Kasumi-1 (cell line): ENCODE measurements around the gene RPL3.

Experiments used
- DNase-seq, 2 experiments: peaks; one replicate each; lab custom pipeline; 2025; lab: John Stamatoyannopoulos, UW

Gene RPL3

GRCh38 chr22:39299829-39300178 is 19.6 kb downstream of the RPL3 start:
- peak in 1 of 2 experiments; percentile 20 for DNase-seq

- DNase-seq = no peak
Measured at GRCh38 chr22:39298241-39298987, 21.0 kb downstream of the RPL3 start.

DNA sequence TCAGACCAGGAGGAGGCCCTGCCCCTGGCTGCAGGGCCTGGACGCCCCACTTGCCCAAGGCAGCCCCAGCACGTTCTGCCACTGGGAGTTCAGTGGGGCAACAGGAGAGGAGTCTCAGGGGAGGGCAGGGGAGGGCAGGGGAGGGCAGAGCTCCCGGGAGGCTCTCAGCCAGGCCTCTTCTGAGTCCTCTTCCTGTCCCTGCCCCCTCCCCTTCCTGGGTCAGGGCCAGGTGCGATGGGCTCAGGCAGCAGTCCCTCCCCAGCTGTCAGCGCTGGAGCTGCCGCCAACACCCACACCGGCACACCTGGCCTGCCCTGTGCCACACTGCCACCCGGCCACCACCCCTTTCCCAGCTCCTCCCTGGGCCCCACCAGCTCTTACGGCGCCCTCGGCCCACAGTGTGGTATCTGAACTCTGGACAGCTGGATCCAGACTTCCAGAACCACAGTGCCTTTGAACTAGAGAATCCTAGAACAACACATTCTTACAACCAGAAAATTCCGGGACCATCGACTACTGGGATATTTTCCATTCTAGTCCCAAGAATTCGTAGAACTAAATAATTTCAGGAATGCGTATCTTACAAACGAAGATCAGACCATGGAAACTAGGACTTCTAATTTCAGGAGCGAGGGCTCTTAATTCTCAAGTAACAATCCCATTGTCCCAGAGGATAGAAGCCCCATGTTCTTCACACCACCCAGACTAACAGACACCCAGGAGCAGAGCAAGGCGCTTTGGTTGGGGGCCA is 21.8 kb downstream of the RPL3 start:
- DNase-seq = no peak

DNA sequence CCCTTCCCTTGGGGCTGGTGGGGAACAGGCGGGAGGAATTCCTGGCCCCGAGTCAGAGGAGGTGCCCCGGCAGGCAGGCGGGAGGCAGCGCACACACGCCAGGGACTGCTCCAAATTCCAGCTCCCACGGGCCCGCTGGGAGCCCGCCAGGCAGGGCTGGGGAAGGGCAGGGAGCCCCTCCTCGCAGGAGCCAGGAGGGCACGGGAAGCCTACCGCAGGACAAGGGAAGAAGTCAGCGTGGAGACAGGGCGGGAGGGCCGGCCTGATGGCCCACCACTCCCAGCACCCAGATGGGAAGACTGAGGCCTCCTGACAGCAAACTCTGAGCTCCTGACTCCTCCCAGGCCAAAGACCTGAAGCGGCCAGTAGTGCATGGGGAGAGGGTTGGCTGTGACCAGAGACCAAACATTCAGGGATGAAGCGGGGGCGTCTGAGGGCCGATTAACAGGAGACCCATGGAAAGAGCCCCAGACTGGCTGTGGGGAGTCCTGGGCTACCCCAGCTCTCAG is 22.4 kb downstream of the RPL3 start:
- no peak for DNase-seq

GRCh38 chr22:39296535-39296934 is 22.9 kb downstream of the RPL3 start:
- DNase-seq = no peak

- DNase-seq = no peak
Measured at GRCh38 chr22:39294571-39295468, 24.6 kb downstream of the RPL3 start.

DNA sequence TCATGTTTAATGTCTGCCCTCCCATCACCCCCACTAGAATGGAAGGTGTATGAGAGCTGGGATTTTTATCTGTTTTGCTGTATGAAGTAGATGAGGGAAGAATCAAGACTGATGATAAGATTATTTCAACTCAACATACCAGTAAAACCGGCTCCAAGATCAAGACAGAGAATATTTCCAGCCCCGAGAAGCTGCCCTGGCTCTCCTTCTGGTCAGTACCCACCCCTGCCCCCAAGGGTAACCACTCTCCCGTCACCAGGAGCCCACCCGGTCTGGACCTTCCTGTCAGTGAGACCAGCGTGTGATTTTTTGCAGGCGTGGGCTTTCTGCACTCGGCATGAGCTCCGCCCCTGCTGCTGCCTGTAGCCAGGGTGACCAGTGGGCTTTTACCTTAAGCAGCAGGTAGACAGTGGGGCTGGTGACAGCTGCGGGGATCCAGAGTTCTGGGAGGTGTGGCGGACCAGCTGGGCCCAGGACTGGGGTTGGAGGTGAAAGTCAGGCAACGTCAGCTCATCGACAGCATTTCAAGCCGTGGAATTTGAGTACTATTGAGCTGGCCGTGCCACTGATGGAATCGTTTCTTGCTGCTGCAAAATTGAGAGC is 25.6 kb downstream of the RPL3 start:
- DNase-seq = no peak

DNA sequence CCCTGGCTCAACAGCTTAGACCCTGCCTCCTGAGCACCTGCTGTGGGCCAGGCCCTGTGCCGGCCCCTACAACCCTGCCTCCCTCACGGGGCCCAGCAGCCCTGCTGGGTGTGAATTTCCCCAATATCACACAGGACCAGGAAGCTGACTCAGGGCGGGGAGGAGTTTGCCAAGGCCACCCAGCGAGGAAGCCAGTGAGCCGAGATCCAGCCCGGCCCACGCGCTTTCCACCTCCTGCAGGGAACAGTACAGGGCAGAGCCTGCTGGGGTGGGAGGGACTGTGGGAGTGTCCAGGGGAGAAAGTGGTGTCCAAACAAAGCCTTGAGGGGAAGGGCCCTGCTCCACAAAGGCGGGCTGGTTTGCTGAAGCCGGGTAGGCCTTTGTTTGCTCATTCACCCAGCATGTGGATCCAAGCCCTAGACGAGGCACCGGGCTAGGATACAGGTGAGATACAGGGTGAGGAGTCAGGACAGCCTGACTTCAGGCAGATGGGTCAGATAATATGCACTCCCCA is 26.8 kb downstream of the RPL3 start:
- DNase-seq = peak; percentile 63 to 66

DNA sequence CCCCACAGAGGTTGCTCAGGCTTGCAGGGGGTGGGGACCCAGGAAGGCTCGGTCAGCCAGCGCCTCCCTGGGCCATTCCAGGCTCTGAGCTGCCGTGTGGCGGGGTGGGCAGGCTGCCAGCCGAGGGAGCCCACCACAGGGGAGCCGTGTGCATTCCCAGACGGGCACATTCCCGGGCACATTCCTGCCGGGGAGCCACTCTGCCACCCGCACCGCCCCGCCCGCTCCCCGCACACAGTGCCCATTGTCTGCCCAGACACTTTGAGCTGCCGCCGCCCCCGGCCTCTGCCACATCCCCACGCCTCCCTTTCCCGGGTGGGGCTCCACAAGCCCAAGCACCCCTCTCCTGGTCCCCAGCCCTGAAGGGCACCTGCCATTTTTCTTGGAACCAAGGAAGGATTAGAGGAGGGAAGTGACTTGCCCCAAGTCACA is 27.4 kb downstream of the RPL3 start:
- DNase-seq = no peak

GRCh38 chr22:39291523-39291922 is 27.9 kb downstream of the RPL3 start:
- no peak for DNase-seq

GRCh38 chr22:39290724-39291161 is 28.7 kb downstream of the RPL3 start:
- no peak for DNase-seq

- DNase-seq = no peak
Measured at GRCh38 chr22:39289975-39290720, 29.3 kb downstream of the RPL3 start.

DNA sequence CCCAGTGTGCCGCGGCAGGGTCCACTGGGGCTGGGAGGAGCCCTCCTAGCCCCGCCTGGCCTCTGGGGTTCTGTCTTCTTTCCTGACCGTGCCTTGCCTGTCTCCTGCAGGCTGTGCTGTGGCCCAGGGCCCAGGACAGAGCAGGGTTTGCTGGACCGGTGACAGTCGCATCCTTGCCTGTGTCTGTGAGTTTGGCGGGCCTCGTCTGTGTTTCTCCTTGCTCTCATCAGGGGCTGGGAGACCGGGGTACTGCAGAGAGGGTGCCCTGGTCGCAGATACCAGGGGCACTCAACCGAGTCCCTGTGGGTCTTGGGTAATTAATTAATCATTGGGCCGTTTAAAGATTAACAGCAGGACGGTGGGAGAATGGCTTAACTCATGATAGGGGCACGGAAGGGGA is 29.9 kb downstream of the RPL3 start:
- no peak for DNase-seq

GRCh38 chr22:39288135-39288898 is 31.1 kb downstream of the RPL3 start:
- DNase-seq = no peak

- peak; percentile 32 to 33 for DNase-seq
Measured at GRCh38 chr22:39287076-39287725, 32.2 kb downstream of the RPL3 start.

DNA sequence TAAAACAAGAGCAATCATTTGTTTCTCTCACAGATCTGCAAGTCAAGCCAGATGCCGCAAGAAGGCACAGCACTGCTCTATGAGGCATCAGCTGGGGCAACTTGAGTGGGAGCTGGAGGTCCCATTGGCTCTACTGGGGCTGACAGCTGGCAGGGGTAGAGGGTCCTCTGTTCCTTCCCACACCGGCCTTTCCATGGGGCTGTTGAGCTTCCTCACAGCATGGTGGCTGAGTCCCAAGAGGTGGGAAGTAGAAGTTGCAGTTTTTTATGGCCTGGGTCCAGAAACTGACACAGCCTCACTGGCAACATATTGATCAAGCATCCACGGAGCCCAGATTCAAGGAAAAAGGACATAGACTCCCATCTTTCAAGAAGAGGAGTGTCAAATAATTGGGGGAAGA is 34.4 kb downstream of the RPL3 start:
- DNase-seq = no peak

DNA sequence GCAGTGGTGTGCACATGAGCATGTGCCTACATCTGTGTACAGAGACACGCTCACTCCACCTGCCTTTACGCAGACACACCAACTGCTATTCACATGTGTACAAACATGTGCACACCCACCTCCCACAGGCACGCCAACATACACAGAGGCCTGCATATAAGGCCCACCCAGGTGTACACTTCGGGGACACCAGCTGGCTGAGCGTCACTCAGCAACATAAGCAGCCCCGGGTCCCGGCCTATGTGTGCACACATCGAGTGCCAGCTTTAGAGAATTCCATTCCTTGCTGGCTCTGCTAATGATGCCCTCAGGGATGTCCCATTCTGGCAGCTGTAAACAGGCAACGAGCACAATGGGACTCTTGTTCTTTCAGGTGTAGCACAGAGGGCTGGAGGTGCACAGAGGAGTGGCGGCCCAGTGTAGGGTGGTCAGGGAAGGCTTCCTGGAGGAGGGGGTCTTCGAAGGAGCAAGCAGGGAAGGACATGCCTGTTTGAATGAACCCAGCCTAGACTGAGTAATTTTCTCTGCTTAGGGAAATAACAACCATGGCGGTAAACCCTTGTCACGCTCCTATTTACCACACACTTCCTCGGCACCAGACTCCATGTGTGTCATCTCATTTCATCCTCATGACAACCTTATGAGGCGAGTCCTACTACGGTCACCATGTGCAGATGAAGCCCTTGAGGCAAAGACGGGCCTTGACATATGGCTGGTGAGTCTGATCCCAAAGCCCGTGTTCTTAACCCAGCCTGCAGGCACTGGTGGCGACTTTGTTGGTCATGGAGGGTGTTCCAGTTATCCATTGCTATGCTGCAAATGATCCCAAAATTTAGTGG is 35.1 kb downstream of the RPL3 start:
- DNase-seq = no peak

GRCh38 chr22:39283322-39284141 is 35.9 kb downstream of the RPL3 start:
- no peak for DNase-seq
